Coronary artery (tissue), 2 donors: Measurements from ENCODE around the gene MFF.

Experiments used
- DNase-seq: peaks from one replicate; pipeline ENCODE4 v3.0.0-alpha.2; 2017; ENCODE audit warnings: low spot score
- H3K27ac ChIP-seq, 2 donors: fragments of 200-600 bp; sonication (generic); one replicate each; pipeline ENCODE4 v1.5.1; 2016 to 2019
- H3K4me3 ChIP-seq: fragments of 200-600 bp; sonication (generic); 2 replicates; pipeline ENCODE4 v1.5.1; 2016; ENCODE audit warnings: mild to moderate bottlenecking, moderate library complexity
- TF ChIP-seq, protein P1 (sequence below): fragments of 200-600 bp; sonication (generic); IDR thresholded peaks from one replicate; pipeline ENCODE4 v1.5.1; 2019; ENCODE audit warnings: antibody characterized with exemption

MFF gene, protein sequence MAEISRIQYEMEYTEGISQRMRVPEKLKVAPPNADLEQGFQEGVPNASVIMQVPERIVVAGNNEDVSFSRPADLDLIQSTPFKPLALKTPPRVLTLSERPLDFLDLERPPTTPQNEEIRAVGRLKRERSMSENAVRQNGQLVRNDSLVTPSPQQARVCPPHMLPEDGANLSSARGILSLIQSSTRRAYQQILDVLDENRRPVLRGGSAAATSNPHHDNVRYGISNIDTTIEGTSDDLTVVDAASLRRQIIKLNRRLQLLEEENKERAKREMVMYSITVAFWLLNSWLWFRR

DNA sequence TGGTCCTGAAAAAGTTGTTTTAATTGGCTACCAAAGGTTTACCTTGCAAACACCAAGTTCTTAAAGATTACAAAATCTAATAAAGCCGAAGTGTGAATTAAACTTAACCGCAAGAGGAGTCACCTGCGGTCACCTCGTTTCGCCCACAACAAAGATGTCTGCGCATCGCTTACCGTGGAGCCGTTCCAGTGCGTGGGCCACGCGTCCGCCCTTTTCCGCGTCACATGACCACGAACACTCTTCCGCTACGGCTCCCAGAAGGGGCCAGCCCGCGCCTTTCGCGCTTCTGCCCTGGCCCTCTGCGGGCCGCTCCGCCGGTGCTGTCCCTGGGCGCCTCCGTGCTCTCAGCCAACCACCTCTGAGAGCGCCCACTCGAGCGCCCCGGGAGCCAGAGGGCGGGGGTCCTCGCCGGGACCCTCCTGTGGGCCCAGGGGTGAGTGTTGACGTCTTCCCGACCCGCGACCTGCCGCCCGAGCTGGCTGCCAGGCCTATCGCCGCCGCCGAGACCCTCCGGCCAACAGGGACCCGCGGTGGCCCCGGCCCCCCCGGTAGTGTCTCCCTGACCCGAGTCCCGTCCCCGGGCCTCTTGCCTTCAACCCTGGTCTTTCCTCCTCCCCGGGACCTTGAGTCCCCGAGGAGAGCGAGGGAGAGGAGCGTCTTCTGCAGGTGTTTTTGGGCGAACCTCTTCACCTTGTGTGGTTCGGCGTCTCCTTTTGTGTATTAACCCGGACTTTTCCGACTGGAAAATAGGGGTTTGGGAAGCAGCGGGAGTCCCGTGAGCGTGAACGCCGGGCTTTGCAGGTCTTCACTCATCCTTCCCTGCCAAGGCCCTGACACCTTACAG lies at the start of gene MFF:
Gene MFF, plus strand, starts transcription at position 257 of the 844 bp plus-strand sequence. CDS start 5,415 bp downstream, outside the sequence.
- peak within 1 kb of the TSS; percentile 92 to 94 for H3K27ac ChIP-seq
- TF ChIP-seq, protein P1, sequence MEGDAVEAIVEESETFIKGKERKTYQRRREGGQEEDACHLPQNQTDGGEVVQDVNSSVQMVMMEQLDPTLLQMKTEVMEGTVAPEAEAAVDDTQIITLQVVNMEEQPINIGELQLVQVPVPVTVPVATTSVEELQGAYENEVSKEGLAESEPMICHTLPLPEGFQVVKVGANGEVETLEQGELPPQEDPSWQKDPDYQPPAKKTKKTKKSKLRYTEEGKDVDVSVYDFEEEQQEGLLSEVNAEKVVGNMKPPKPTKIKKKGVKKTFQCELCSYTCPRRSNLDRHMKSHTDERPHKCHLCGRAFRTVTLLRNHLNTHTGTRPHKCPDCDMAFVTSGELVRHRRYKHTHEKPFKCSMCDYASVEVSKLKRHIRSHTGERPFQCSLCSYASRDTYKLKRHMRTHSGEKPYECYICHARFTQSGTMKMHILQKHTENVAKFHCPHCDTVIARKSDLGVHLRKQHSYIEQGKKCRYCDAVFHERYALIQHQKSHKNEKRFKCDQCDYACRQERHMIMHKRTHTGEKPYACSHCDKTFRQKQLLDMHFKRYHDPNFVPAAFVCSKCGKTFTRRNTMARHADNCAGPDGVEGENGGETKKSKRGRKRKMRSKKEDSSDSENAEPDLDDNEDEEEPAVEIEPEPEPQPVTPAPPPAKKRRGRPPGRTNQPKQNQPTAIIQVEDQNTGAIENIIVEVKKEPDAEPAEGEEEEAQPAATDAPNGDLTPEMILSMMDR = no peak
- DNase-seq = peak; percentile 96
- H3K4me3 ChIP-seq = peak within 1 kb of the TSS; percentile 94

DNA sequence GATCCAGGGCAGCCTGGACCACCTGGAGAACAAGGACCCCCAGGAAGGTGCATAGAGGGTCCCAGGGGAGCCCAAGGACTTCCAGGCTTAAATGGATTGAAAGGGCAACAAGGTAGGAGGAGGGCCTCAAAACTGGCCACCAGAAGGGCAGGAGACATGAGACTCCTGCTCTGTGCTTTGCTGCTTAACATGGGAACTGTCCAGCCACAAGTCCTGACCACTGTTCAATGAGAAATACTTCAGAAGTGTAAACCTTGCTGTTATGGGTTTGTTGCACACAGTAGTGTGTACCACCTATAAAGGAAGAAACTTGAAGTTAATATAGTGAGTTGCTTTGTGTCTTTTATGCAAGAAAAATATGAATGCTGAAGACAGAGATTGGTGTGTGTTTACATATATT lies 44.2 kb upstream of the MFF start:
- DNase-seq = no peak
- Histone ChIP-seq H3K4me3 (no peak overlapping the region), H3K27ac (no peak overlapping the region)
- TF ChIP-seq, protein P1 = no peak

DNA sequence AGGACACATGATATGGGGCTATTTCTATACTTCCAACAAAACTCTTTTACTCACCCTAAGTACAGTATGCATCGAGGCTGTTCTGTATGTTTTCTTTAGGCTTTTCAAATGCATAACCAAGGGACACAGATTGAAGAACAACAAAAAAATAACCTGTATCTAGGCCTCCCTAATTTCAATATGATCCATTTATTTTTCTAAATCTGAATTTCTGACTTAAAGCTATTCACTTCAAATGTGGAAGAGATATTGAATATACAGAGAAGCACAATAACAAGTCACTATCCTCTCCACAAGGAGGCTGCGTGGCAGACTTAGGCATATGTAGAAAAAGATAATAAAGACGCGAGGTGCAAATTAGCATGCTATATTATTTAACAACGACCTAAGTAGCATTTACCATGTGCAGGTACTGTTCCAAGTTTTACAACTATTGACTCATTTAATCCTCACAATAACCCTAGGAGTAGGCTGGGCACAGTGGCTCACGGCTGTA lies 39.3 kb upstream of the MFF start:
- no peak for DNase-seq
- H3K4me3 ChIP-seq = no peak overlapping the region
- H3K27ac ChIP-seq = no peak overlapping the region
- TF ChIP-seq, protein P1 = no peak

DNA sequence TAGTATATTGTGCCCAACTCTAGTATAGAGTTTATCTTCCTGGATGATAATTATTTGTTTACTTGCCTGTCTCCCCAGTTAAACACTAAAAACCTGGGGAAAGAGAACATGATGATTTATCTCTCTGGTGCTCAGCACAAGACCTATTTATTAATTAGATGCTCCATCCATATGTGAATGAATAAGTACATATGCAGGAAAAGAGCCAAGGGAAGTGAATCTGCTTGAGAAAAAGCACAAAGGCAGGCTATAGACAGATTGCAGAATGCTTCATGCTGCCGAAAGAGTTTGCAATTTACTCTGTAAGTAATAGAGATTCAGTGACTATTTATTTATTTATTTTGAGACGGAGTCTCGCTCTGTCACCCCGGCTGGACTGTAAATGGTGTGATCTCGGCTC lies 37.3 kb upstream of the MFF start:
- H3K27ac ChIP-seq = no peak overlapping the region
- DNase-seq = no peak
- H3K4me3 ChIP-seq = no peak overlapping the region
- TF ChIP-seq, protein P1 = no peak

DNA sequence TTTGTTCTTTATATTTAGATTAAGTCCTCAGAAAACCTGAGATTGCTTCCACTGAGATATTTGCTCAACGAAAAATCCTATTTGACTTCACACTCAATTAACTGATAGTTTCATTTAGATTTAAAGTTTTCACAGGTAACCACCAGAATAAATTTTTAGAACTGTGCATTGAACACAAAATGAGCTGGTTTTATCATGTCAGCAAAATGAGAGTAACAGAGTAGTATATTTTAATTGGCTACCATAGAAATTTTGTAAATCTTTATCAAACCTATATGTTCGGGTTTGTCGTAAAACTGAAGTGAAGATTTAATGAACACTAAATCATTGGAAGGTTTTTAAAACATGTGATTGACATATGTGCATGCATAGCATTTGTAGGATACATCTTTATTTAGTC lies 32.7 kb upstream of the MFF start:
- TF ChIP-seq, protein P1 = no peak
- Histone ChIP-seq H3K4me3 (no peak overlapping the region), H3K27ac (no peak overlapping the region)
- DNase-seq = no peak

DNA sequence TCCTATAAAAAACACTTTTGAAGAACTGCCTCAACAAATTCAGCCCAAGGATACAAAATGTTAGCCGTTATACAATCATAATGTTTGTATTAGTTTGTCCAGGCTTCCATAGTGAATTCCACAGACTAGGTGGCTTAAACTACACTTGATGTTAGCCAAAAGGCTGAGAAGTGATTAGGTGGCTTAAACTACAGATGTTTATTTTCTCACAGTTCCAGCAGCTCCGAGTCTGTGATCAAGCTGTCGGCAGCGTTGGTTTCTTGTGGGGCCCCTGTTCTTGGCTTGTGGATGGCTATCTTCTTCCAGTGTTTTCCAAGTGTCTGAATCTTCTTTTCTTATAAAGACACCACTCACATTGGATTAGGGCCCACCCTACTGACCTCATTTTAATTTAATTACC lies 31.5 kb upstream of the MFF start:
- TF ChIP-seq, protein P1 = no peak
- no peak overlapping the region for H3K27ac ChIP-seq
- DNase-seq = no peak
- no peak overlapping the region for H3K4me3 ChIP-seq
